ENCODE measurements around the gene GNPDA2. TPM values are rescaled to one million over a fixed set of nuclear protein-coding genes. Genes with fewer than 3 reads are reported as not detected.

The GNPDA2 gene
- total and polyA plus RNA-seq, 2 donors = 12.1 to 18.6 TPM

DNA sequence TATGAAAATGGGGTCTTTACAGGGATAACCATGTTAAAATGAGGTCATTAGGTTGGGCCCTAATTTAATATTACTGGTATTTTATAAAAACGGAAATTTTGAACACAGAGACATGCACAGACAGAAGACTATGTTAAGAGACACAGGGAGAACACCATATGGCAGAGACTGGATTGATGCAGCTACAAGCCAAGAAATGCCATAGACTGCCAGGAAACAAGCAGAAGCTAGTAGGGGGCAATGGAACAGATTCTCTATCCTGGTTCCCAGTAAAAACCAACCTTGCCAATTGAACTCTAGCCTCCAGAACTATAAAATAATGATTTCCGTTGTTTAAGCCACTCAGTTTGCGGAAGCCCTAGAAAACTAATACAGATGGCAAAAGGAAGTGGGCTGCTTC lies 54.7 kb downstream of the GNPDA2 start:
- H3K4me1 ChIP-seq (ENCODE audit: control insufficient read depth in 2 of 2, insufficient read depth in 2 of 2, low read length in 2 of 2) = no peaks in the 10 kb centered on the region

DNA sequence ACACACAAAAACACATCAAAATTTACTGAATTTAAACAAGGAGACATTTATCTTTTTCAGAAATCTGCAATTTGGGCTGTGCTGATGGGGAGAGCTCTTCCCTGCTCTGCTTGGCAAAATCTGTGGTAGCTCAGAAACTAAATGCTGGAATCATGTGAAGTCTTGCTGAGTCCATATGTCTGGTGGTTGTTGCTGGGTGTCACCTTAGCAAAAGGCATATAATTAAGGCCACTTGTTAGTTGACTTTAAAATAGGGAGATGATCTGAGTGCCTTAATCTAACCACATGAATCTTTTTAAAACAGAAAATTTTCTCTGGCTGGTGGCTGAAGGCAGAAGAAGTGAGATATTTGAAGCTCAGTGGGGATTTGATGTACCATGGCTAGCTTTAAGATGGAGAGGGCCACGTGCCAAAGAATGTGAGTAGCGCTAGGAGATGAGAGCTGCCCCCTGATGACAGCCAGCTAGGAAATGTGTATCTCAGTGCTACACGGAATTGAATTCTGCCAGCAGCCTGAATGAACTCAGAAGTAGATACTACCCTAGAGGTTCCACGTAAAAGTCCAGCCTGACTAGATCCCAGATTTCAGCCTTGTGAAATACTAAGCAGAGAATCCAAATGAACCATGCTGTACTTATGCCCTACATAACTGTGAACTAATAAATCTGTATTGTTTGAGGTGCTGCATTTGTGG lies 55.7 kb downstream of the GNPDA2 start:
- no peak overlapping the region for H3K4me3 ChIP-seq (ENCODE audit: low read length in 2 of 2)
- no peaks in the 10 kb centered on the region for H3K4me1 ChIP-seq (ENCODE audit: control insufficient read depth in 2 of 2, insufficient read depth in 2 of 2, low read length in 2 of 2)
- H3K9me3 ChIP-seq (ENCODE audit: control insufficient read depth in 2 of 2, insufficient read depth in 1 of 2, low read length in 1 of 2) = no peaks in the 10 kb centered on the region
- 87% methylated on average over 4 of the region's 4 CpGs for WGBS
- DNase-seq (ENCODE audit: low read depth in 6 of 9, low spot score in 9 of 9) = no peak
- no peaks in the 10 kb centered on the region for H3K27me3 ChIP-seq (ENCODE audit: control insufficient read depth in 2 of 2, insufficient read depth in 1 of 2, low read length in 1 of 2)
- H3K27ac ChIP-seq (ENCODE audit: low read depth in 1 of 2, low read length in 1 of 2) = no peak overlapping the region
- H3K36me3 ChIP-seq (ENCODE audit: control insufficient read depth in 2 of 2, insufficient read depth in 2 of 2, low read length in 1 of 2) = no peaks in the 10 kb centered on the region

More for the DNA sequence above, 54.7 kb downstream of the GNPDA2 start:
- 96% methylated on average over 3 of the region's 3 CpGs for WGBS
- Histone ChIP-seq H3K9me3 (ENCODE audit: control insufficient read depth in 2 of 2, insufficient read depth in 1 of 2, low read length in 1 of 2) (no peaks in the 10 kb centered on the region), H3K4me3 (ENCODE audit: low read length in 2 of 2) (no peak overlapping the region), H3K27ac (ENCODE audit: low read depth in 1 of 2, low read length in 1 of 2) (no peak overlapping the region), H3K27me3 (ENCODE audit: control insufficient read depth in 2 of 2, insufficient read depth in 1 of 2, low read length in 1 of 2) (no peaks in the 10 kb centered on the region), H3K36me3 (ENCODE audit: control insufficient read depth in 2 of 2, insufficient read depth in 2 of 2, low read length in 1 of 2) (no peaks in the 10 kb centered on the region)
- DNase-seq (ENCODE audit: low read depth in 6 of 9, low spot score in 9 of 9) = no peak

DNA sequence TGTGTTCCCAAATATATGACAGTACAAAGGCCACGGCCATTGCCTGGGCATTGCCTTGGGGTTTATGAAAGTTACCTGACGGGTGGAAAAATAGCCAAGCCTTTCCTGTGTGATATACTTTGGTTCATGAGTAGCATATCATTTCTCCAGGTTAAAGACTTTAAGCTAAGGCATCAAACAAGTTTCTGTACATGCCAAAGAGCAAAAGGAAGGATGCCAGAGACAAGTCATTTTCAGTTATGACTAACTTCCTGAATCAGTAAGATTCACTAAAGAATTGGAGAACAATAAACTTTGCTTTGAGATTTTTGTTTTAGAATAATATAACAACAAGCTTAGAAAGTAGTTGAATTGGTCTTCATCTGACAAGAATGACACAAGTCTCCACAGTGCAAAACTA lies 57.8 kb downstream of the GNPDA2 start:
- Histone ChIP-seq H3K36me3 (ENCODE audit: control insufficient read depth in 2 of 2, insufficient read depth in 2 of 2, low read length in 1 of 2) (no peaks in the 10 kb centered on the region), H3K27ac (ENCODE audit: low read depth in 1 of 2, low read length in 1 of 2) (no peak overlapping the region), H3K4me3 (ENCODE audit: low read length in 2 of 2) (no peak overlapping the region), H3K9me3 (ENCODE audit: control insufficient read depth in 2 of 2, insufficient read depth in 1 of 2, low read length in 1 of 2) (no peaks in the 10 kb centered on the region), H3K27me3 (ENCODE audit: control insufficient read depth in 2 of 2, insufficient read depth in 1 of 2, low read length in 1 of 2) (no peaks in the 10 kb centered on the region), H3K4me1 (ENCODE audit: control insufficient read depth in 2 of 2, insufficient read depth in 2 of 2, low read length in 2 of 2) (no peaks in the 10 kb centered on the region)
- no peak for DNase-seq (ENCODE audit: low read depth in 6 of 9, low spot score in 9 of 9)
- 67% methylated on average over 2 of the region's 2 CpGs for WGBS

DNA sequence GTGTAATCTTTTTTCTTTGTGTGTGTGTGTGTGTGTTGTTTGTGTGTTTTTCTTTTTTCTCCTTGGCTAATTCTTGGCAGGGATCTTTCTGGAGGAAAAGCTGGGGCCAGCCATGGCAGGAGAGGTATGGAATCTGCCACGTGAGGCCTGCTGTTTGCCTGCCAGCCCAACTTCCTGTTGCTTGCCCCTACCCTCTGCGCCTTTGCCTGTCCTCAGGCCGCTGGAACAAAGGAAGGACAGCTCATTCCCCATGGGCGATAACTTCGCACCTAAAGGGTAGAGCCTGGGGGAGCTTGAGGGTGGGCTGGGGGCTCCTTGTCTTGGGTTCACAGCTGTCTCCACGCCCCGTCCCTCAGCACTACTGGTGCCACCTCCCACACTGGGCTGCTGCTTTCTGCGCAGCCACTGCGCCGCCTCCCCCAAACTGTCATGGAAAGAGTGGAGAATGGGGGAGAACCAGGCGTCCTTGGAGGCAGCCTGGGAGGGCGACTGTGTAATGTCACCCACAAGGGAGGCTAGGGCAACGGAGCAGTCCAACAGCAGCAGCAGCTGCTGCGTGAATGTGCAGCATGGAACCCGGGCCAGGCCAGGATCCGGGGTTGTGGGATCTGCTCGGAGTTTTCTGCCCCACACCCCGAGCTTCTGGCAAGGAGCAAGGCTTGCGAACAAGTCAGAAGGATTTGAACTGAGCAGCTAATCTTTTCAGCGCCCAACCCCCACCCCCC lies 62.7 kb downstream of the GNPDA2 start:
- H3K36me3 ChIP-seq (ENCODE audit: control insufficient read depth in 2 of 2, insufficient read depth in 2 of 2, low read length in 1 of 2) = no peaks in the 10 kb centered on the region
- H3K4me3 ChIP-seq (ENCODE audit: low read length in 2 of 2) = no peak overlapping the region
- no peaks in the 10 kb centered on the region for H3K9me3 ChIP-seq (ENCODE audit: control insufficient read depth in 2 of 2, insufficient read depth in 1 of 2, low read length in 1 of 2)
- no peak overlapping the region for H3K27ac ChIP-seq (ENCODE audit: low read depth in 1 of 2, low read length in 1 of 2)
- 97% methylated on average over 20 of the region's 20 CpGs for WGBS
- no peak for DNase-seq (ENCODE audit: low read depth in 6 of 9, low spot score in 9 of 9)
- no peaks in the 10 kb centered on the region for H3K27me3 ChIP-seq (ENCODE audit: control insufficient read depth in 2 of 2, insufficient read depth in 1 of 2, low read length in 1 of 2)
- H3K4me1 ChIP-seq (ENCODE audit: control insufficient read depth in 2 of 2, insufficient read depth in 2 of 2, low read length in 2 of 2) = no peaks in the 10 kb centered on the region

DNA sequence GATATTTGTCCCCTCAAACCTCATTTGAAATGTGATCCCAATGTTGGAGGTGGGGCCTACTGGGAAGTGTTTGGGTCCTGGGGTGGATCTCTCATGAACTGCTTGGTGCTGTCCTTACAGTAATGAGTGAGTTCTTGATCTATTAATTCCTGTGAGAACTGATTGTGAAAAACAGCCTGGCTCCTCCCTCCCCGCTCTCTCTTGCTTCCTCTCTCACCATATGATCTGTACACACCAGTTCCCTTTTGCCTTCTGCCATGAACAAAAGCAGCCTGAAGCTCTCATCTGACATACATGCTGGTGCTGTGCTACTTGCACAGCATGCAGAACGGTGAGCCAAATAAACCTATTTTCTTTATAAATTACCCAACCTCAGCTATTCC lies 63.7 kb downstream of the GNPDA2 start:
- Histone ChIP-seq H3K4me1 (ENCODE audit: control insufficient read depth in 2 of 2, insufficient read depth in 2 of 2, low read length in 2 of 2) (no peaks in the 10 kb centered on the region), H3K27ac (ENCODE audit: low read depth in 1 of 2, low read length in 1 of 2) (no peak overlapping the region), H3K4me3 (ENCODE audit: low read length in 2 of 2) (no peak overlapping the region), H3K9me3 (ENCODE audit: control insufficient read depth in 2 of 2, insufficient read depth in 1 of 2, low read length in 1 of 2) (no peaks in the 10 kb centered on the region), H3K36me3 (ENCODE audit: control insufficient read depth in 2 of 2, insufficient read depth in 2 of 2, low read length in 1 of 2) (no peaks in the 10 kb centered on the region), H3K27me3 (ENCODE audit: control insufficient read depth in 2 of 2, insufficient read depth in 1 of 2, low read length in 1 of 2) (no peaks in the 10 kb centered on the region)
- no peak for DNase-seq (ENCODE audit: low read depth in 6 of 9, low spot score in 9 of 9)
- 55% methylated on average over 2 of the region's 2 CpGs for WGBS

DNA sequence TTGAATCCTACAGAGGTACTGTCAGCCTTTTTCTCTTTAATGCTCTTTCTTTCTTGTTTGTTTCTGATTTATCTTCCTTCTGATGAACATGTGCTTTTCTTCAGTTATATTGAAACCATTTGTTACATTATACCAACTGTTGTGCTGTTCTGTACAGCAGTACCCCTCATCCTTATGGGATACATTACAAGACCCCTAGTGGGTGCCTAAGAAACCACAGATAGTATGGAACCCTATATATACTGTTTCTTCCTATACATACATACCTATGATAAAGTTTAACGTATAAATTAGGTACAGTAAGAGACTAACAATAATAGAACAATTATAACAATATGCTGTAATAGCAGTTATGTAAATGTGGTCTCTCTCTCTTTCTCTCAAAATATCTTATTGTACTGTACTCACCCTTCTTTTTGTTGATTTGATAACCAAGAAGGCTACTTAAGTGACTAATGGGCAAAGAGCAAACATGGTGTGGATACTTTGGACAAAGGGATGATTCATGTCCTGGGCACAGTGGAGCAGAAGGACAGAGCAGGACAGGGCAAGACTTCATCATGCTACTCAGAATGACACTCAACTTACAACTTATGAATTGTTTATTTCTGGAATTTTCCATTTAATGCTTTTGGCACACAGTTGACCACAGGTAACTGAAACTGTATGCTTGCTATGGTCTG lies 64.3 kb downstream of the GNPDA2 start:
- no peak overlapping the region for H3K4me3 ChIP-seq (ENCODE audit: low read length in 2 of 2)
- no peaks in the 10 kb centered on the region for H3K27me3 ChIP-seq (ENCODE audit: control insufficient read depth in 2 of 2, insufficient read depth in 1 of 2, low read length in 1 of 2)
- no peak overlapping the region for H3K27ac ChIP-seq (ENCODE audit: low read depth in 1 of 2, low read length in 1 of 2)
- H3K9me3 ChIP-seq (ENCODE audit: control insufficient read depth in 2 of 2, insufficient read depth in 1 of 2, low read length in 1 of 2) = no peaks in the 10 kb centered on the region
- WGBS = 95% methylated on average over 1 of the region's 1 CpG
- no peak for DNase-seq (ENCODE audit: low read depth in 6 of 9, low spot score in 9 of 9)
- H3K4me1 ChIP-seq (ENCODE audit: control insufficient read depth in 2 of 2, insufficient read depth in 2 of 2, low read length in 2 of 2) = no peaks in the 10 kb centered on the region
- no peaks in the 10 kb centered on the region for H3K36me3 ChIP-seq (ENCODE audit: control insufficient read depth in 2 of 2, insufficient read depth in 2 of 2, low read length in 1 of 2)

DNA sequence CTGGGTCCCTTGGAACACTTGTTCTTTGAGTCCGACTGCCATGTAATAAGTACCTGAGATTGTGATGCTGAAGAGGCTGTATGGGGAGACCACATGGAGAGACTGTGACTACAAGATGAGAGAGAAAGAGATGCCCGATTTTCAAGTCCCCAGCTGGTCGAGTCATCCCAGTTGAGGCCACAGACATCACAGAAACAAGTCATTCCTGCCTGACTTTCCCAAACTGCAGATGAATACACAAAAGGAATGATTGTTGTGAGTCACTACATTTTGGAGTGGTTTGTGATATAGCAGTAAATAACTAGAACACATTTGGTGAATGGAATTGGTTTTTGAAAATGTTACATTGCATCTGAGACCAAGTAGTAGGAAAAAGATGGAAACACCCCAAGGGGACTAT lies 66.0 kb downstream of the GNPDA2 start:
- Histone ChIP-seq H3K27me3 (ENCODE audit: control insufficient read depth in 2 of 2, insufficient read depth in 1 of 2, low read length in 1 of 2) (no peaks in the 10 kb centered on the region), H3K9me3 (ENCODE audit: control insufficient read depth in 2 of 2, insufficient read depth in 1 of 2, low read length in 1 of 2) (no peaks in the 10 kb centered on the region), H3K27ac (ENCODE audit: low read depth in 1 of 2, low read length in 1 of 2) (no peak overlapping the region), H3K4me3 (ENCODE audit: low read length in 2 of 2) (no peak overlapping the region), H3K36me3 (ENCODE audit: control insufficient read depth in 2 of 2, insufficient read depth in 2 of 2, low read length in 1 of 2) (no peaks in the 10 kb centered on the region), H3K4me1 (ENCODE audit: control insufficient read depth in 2 of 2, insufficient read depth in 2 of 2, low read length in 2 of 2) (no peaks in the 10 kb centered on the region)
- no peak for DNase-seq (ENCODE audit: low read depth in 6 of 9, low spot score in 9 of 9)
- WGBS = 77% methylated on average over 3 of the region's 3 CpGs

DNA sequence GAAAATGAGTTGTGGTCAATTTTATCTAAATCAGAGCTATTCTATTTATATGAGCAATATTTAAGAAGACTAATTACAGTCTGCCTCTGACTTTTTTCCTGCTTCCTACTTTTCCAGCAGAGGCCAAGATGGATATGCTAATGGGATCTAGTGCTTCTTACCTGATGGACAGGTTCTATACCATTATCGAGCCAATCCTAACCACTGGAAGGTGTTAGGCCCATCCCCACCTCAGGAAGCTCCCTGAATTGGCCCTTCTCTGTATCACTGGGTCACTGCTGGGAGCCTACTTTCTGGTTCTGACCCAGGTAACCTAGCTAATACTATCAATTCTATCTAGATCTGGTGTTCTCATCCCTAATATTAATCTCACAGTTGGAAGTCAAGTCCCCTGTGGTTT lies 74.4 kb downstream of the GNPDA2 start:
- Histone ChIP-seq H3K27ac (ENCODE audit: low read depth in 1 of 2, low read length in 1 of 2) (no peak overlapping the region), H3K9me3 (ENCODE audit: control insufficient read depth in 2 of 2, insufficient read depth in 1 of 2, low read length in 1 of 2) (no peaks in the 10 kb centered on the region), H3K4me3 (ENCODE audit: low read length in 2 of 2) (no peak overlapping the region), H3K4me1 (ENCODE audit: control insufficient read depth in 2 of 2, insufficient read depth in 2 of 2, low read length in 2 of 2) (no peaks in the 10 kb centered on the region), H3K36me3 (ENCODE audit: control insufficient read depth in 2 of 2, insufficient read depth in 2 of 2, low read length in 1 of 2) (no peaks in the 10 kb centered on the region), H3K27me3 (ENCODE audit: control insufficient read depth in 2 of 2, insufficient read depth in 1 of 2, low read length in 1 of 2) (no peaks in the 10 kb centered on the region)
- DNase-seq (ENCODE audit: low read depth in 6 of 9, low spot score in 9 of 9) = no peak
- 100% methylated on average over 1 of the region's 1 CpG for WGBS

All from thymus (tissue), 11 donors.